ENCODE measurements around the gene ACVR2A.
A peak's percentile ranks its signal among the peaks of the same experiment; 100 is the strongest.

ACVR2A gene

DNA sequence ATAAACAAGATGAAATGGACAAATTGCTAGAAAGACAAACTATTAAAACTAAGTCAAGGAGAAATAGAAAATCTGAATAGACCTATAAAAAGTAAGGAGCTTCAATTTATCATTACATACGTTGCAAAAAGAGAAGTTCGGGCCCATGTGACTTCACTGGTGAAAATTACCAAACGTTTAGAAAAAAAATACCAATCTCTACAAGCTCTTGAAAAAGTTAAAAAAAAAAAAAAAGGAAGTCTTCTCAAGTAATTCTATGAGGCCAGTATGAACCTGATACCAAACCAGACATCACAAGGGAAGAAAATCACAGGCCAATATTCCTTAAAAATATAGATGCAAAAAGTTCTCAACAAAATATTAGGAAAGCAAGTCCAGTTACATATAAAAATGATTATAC, 20.2 kb upstream of the ACVR2A start:
- TF ChIP-seq, protein P1, sequence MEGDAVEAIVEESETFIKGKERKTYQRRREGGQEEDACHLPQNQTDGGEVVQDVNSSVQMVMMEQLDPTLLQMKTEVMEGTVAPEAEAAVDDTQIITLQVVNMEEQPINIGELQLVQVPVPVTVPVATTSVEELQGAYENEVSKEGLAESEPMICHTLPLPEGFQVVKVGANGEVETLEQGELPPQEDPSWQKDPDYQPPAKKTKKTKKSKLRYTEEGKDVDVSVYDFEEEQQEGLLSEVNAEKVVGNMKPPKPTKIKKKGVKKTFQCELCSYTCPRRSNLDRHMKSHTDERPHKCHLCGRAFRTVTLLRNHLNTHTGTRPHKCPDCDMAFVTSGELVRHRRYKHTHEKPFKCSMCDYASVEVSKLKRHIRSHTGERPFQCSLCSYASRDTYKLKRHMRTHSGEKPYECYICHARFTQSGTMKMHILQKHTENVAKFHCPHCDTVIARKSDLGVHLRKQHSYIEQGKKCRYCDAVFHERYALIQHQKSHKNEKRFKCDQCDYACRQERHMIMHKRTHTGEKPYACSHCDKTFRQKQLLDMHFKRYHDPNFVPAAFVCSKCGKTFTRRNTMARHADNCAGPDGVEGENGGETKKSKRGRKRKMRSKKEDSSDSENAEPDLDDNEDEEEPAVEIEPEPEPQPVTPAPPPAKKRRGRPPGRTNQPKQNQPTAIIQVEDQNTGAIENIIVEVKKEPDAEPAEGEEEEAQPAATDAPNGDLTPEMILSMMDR (IDR thresholded peaks at IDR 0.05; ENCODE audit: borderline replicate concordance, insufficient read depth, low read depth, low read length): no peak
- H3K4me3 ChIP-seq (ENCODE audit: low read depth, low read length): no peak overlapping the region

DNA sequence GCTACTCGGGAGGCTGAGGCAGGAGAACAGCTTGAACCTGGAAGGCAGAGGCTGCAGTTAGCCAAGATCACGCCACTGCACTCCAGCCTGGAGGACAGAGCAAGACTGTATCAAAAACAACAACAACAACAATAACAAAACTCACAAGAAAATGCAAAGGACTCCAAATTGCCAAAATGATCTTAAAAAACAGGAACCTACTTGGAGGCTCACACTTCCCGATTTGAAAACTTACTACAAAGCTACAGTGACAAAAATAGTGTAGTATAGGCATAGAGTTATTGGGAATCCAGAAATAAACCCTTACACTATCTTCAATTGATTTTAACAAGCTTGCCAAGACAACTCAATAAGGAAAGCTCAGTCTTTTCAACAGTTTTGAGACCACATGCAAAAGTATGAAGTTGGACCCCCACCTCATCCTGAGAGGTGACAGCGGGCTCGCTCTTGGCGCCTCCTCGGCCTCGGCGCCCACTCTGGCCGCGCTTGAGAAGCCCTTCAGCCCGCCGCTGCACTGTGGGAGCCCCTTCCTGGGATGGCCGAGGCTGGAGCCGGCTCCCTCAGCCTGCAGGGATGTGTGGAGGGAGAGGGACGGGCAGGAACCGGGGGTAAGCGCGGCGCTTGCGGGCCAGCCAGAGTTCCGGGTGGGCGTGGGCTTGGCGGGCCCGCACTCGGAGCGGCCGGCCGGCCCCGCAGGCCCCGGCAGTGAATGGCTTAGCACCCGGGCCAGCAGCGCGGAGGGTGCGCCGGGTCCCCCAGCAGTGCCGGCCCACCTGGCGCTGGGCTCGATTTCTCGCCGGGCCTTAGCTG, 18.3 kb upstream of the ACVR2A start:
- TF ChIP-seq, protein P1 (IDR thresholded peaks at IDR 0.05; ENCODE audit: borderline replicate concordance, insufficient read depth, low read depth, low read length): no peak
- no peak overlapping the region for H3K4me3 ChIP-seq (ENCODE audit: low read depth, low read length)

DNA sequence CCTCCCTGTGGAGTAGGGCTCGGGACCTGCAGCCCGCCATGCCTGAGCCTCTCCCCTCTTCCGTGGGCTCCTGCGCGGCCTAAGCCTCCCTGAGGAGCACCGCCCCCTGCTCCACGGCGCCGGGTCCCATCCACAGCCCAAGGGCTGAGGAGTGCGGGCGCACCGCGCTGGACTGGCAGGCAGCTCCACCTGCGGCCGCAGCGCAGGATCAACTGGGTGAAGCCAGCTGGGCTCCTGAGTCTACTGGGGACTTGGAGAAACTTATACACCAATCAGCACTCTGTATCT, 17.8 kb upstream of the ACVR2A start:
- TF ChIP-seq, protein P1 (IDR thresholded peaks at IDR 0.05; ENCODE audit: borderline replicate concordance, insufficient read depth, low read depth, low read length): no peak

DNA sequence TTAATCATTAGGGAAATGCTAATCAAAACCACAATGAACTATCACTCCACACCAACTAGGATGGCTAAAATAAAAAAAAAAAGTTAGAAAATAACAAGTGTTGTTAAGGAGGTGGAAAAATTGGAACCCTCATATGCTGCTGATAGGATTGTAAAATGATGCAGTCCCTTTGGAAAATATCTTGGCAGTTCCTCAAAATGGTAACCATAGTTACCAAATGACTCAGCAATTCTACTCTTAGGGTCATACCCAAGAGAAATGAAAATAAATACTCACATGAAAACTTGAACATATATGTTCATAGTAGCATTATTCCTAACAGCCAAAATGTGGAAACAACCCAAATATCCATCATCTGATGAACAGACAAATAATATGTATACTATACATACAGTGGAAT, 15.7 kb upstream of the ACVR2A start:
- H3K4me3 ChIP-seq (ENCODE audit: low read depth, low read length): no peak overlapping the region
- TF ChIP-seq, protein P1 (IDR thresholded peaks at IDR 0.05; ENCODE audit: borderline replicate concordance, insufficient read depth, low read depth, low read length): no peak

More for the DNA sequence above, 17.8 kb upstream of the ACVR2A start:
- no peak overlapping the region for H3K4me3 ChIP-seq (ENCODE audit: low read depth, low read length)

DNA sequence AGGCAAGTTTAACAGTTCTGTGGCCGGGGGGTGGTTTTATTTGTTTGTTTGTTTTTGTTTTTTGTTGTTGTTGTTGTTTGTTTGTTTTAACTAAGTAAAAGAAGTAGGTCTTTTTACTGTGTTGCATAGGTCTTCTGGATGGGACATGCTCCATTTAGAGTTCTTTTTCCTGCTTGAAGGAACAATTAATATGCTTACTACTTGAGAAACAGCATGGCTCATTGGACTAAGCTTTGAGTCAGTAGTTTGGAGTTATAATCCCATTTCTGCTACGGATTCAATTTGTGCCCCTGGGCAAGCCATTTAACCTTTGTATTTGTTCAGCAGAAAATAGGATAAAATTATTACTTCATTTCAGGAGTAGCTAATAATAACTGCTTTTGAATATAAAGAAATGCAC, 8.7 kb upstream of the ACVR2A start:
- TF ChIP-seq, protein P1 (IDR thresholded peaks at IDR 0.05; ENCODE audit: borderline replicate concordance, insufficient read depth, low read depth, low read length): no peak

DNA sequence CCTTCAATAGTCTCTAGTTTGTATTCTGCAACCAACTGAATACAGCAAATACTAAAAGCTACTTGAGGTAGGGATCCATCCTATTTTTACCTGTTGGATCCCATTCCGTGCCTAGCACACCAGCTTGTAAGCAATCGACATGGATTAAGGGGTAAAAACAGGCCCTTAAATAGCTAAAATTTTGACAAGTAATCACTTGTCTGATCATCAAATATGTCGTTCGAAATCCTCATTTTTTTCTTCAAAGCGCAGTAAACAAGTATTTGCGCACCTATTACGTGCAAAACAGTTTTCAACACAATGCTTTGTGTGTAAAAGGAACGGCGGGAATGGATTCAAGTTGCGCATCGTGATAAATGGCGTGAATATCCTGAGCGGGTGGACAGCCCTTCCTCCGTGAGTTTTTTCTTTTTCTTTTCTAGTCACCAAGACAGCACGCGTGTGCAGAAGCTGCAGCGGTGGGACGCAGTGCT, 1.4 kb upstream of the ACVR2A start:
- peak overlapping the region; percentile 64 for H3K4me3 ChIP-seq (ENCODE audit: low read depth, low read length)
- TF ChIP-seq, protein P1 (IDR thresholded peaks at IDR 0.05; ENCODE audit: borderline replicate concordance, insufficient read depth, low read depth, low read length): no peak

More for the DNA sequence above, 8.7 kb upstream of the ACVR2A start:
- no peak overlapping the region for H3K4me3 ChIP-seq (ENCODE audit: low read depth, low read length)

Data from GM12875 (cell line).